Transverse colon (tissue), 4 donors: ENCODE results near the gene NEDD4L. TPM values are rescaled to one million over a fixed set of nuclear protein-coding genes. Genes with fewer than 3 reads are reported as not detected.
"Not testable (repeated sequence)": the region's sequence is repeated elsewhere in the genome, so short reads cannot be mapped to it uniquely, and the experiment has no call there.

Experiments
- DNase-seq: peaks from one replicate; pipeline ENCODE4 v3.0.0-alpha.2; 2019
- H3K27ac ChIP-seq, 4 donors: fragments of 200-600 bp; sonication (generic); 2 replicates each; pipeline ENCODE4 v1.5.1; 2016 to 2018; ENCODE audit warnings: inconsistent platforms in 4 of 4
- H3K27me3 ChIP-seq: fragments of 200-600 bp; sonication (generic); 2 replicates; pipeline ENCODE4 v1.5.1; 2017; ENCODE audit warnings: inconsistent platforms
- H3K36me3 ChIP-seq, 4 donors: fragments of 200-600 bp; sonication (generic); 2 replicates each; pipeline ENCODE4 v1.5.1; 2017 to 2019; ENCODE audit warnings: inconsistent platforms in 4 of 4
- H3K4me1 ChIP-seq, 4 donors: fragments of 200-600 bp; sonication (generic); 2 replicates each; pipeline ENCODE4 v1.5.1; 2017 to 2020; ENCODE audit warnings: inconsistent platforms in 4 of 4
- H3K4me3 ChIP-seq, 4 donors: fragments of 200-600 bp; sonication (generic); 1 replicate in 1 of 4; 2 replicates in 3 of 4; pipeline versions ENCODE4 v1.5.1 to v1.6.1; 2017 to 2019; ENCODE audit warnings: inconsistent platforms in 4 of 4
- H3K9me3 ChIP-seq, 2 donors: fragments of 200-600 bp; sonication (generic); 2 replicates each; pipeline ENCODE4 v1.5.1; 2017 to 2019; ENCODE audit warnings: inconsistent platforms in 2 of 2
- CTCF ChIP-seq, 5 experiments: fragments of 200-600 bp in 3 of 5; fragments of 450-650 bp in 2 of 5; sonication (generic) in 3 of 5; IDR thresholded peaks; 1 replicate in 2 of 5; 2 replicates in 3 of 5; pipeline ENCODE4 v1.5.1; 2016 to 2017; ENCODE audit warnings: antibody characterized with exemption in 5 of 5, inconsistent platforms in 3 of 5, mild to moderate bottlenecking in 2 of 5, moderate library complexity in 1 of 5
- EP300 ChIP-seq: sonication (generic); formaldehyde crosslinking; IDR thresholded peaks from one replicate; pipeline ENCODE4 v1.6.1; 2017; ENCODE audit warnings: antibody characterized with exemption, low read depth
- POLR2A ChIP-seq: fragments of 450-650 bp; IDR thresholded peaks from one replicate; pipeline ENCODE4 v1.6.1; 2016; ENCODE audit warnings: antibody characterized with exemption, mild to moderate bottlenecking, moderate library complexity
- POLR2AphosphoS5 ChIP-seq, 3 donors: sonication (generic); formaldehyde crosslinking; IDR thresholded peaks; one replicate each; pipeline ENCODE4 v1.6.1; 2016; ENCODE audit warnings: antibody characterized with exemption in 3 of 3
- WGBS, 2 donors: methylation state at CpG; one replicate each; pipeline ENCODE4 v1.1.5; 2018; ENCODE audit warnings: low coverage in 1 of 2; 5-methylcytosine and 5-hydroxymethylcytosine counted together
- in situ Hi-C, 4 donors: fragments of 200-750 bp; cut with MboI; loops; one replicate each; pipeline versions ENCODE4 v1.15.0 to v1.15.1; 2017; ENCODE audit warnings: low sequenced_read_pairs in 3 of 4, low pct_ligation_motif_present in 1 of 4, low pct_unique_long_range_greater_than_20kb in 1 of 4
- intact Hi-C: fragments of 100-400 bp; cut with DNase I; formaldehyde crosslinking; loops from one replicate; pipeline ENCODE4 v1.15.1; 2023; ENCODE audit warnings: low total_unique reads
- total RNA-seq, 4 donors: library from RNA; depleted of rRNA; stranded (reverse); fragments of >200 nt; gene quantifications; one replicate each; pipeline ENCODE4 v1.1.0, GENCODE V29; 2016

Gene NEDD4L
- total RNA-seq, 4 donors from 2014 or later = 217 to 773 (median 305) TPM

- in situ Hi-C loops (no loop called here), intact Hi-C loops (no loop called here)
- DNase-seq = no peak
- Histone ChIP-seq H3K36me3 (peaks cover 0 to 35% (median 16%) of the 10 kb centered on the region in 4 donors), H3K9me3 (no peaks in the 10 kb centered on the region), H3K27me3 (no peaks in the 10 kb centered on the region), H3K27ac (no peak overlapping the region), H3K4me1 (no peaks in the 10 kb centered on the region), H3K4me3 (no peak overlapping the region)
- TF ChIP-seq CTCF (IDR thresholded peaks at IDR 0.05) = no peak
- TF ChIP-seq POLR2A = no peak
- TF ChIP-seq EP300 = no peak
- TF ChIP-seq POLR2AphosphoS5 (IDR thresholded peaks at IDR 0.05) = no peak
- WGBS, 2 donors = 90 to 97% methylated on average over 4 to 5 of the region's 5 CpGs
Observed at GRCh38 chr18:58373481-58373880, 329.5 kb downstream of the NEDD4L start.

GRCh38 chr18:58375051-58375450, 331.0 kb downstream of the NEDD4L start:
- no peak for DNase-seq
- Histone ChIP-seq H3K27ac (no peak overlapping the region), H3K4me1 (no peaks in the 10 kb centered on the region), H3K4me3 (no peak overlapping the region), H3K27me3 (no peaks in the 10 kb centered on the region), H3K9me3 (no peaks in the 10 kb centered on the region), H3K36me3 (peaks cover 0 to 35% (median 16%) of the 10 kb centered on the region in 4 donors)
- in situ Hi-C loops (loop anchor here in 1 of 4 donors (25.0 kb wide), 1 partner anchor 687 kb away; no protein-coding TSS in a partner anchor), intact Hi-C loops (no loop called here)
- 96 to 97% methylated on average over 5 to 8 of the region's 8 CpGs for WGBS, 2 donors
- TF ChIP-seq EP300 (no peak), CTCF (IDR thresholded peaks at IDR 0.05) (no peak), POLR2A (no peak), POLR2AphosphoS5 (IDR thresholded peaks at IDR 0.05) (no peak)

- TF ChIP-seq EP300 = no peak
- no peak for TF ChIP-seq POLR2A
- no peak for TF ChIP-seq CTCF (IDR thresholded peaks at IDR 0.05)
- no peak for TF ChIP-seq POLR2AphosphoS5 (IDR thresholded peaks at IDR 0.05)
- WGBS, 2 donors = 76 to 87% methylated on average over 8 to 28 of the region's 28 CpGs
- DNase-seq = no peak
- Histone ChIP-seq H3K27me3 (no peaks in the 10 kb centered on the region), H3K4me3 (no peak overlapping the region), H3K9me3 (no peaks in the 10 kb centered on the region), H3K4me1 (no peaks in the 10 kb centered on the region), H3K27ac (no peak overlapping the region), H3K36me3 (peaks cover 0 to 23% (median 8%) of the 10 kb centered on the region in 4 donors)
- in situ Hi-C loops (loop anchor here in 1 of 4 donors (25.0 kb wide), 1 partner anchor 684 kb away; no protein-coding TSS in a partner anchor), intact Hi-C loops (no loop called here)
Observed at GRCh38 chr18:58378411-58379379, 334.7 kb downstream of the NEDD4L start.

- DNase-seq = no peak
- 94% methylated on average over 15 of the region's 15 CpGs; no CpG with 5 or more reads in 1 of the 2 donors for WGBS, 2 donors
Observed at GRCh38 chr18:58379443-58379842, 335.4 kb downstream of the NEDD4L start.

GRCh38 chr18:58380113-58380512, 336.1 kb downstream of the NEDD4L start:
- 93 to 100% methylated on average over 1 to 4 of the region's 4 CpGs for WGBS, 2 donors
- H3K4me1 ChIP-seq = not testable (repeated sequence)
- in situ Hi-C loops = loop anchor here in 1 of 4 donors (25.0 kb wide), 1 partner anchor 682 kb away; no protein-coding TSS in a partner anchor

More at GRCh38 chr18:58379443-58379842, 335.4 kb downstream of the NEDD4L start:
- no peaks in the 10 kb centered on the region for H3K9me3 ChIP-seq
- intact Hi-C loops = no loop called here
- no peak for TF ChIP-seq CTCF (IDR thresholded peaks at IDR 0.05)
- no peak for TF ChIP-seq EP300
- TF ChIP-seq POLR2A = no peak
- TF ChIP-seq POLR2AphosphoS5 (IDR thresholded peaks at IDR 0.05) = no peak
- H3K27ac ChIP-seq = no peak overlapping the region
- H3K36me3 ChIP-seq = peaks cover 0 to 21% (median 7%) of the 10 kb centered on the region in 4 donors
- H3K4me3 ChIP-seq = no peak overlapping the region
- in situ Hi-C loops = loop anchor here in 1 of 4 donors (25.0 kb wide), 1 partner anchor 683 kb away; no protein-coding TSS in a partner anchor
- no peaks in the 10 kb centered on the region for H3K27me3 ChIP-seq
- H3K4me1 ChIP-seq = no peaks in the 10 kb centered on the region

More at GRCh38 chr18:58380113-58380512, 336.1 kb downstream of the NEDD4L start:
- intact Hi-C loops, H3K27me3 ChIP-seq, H3K4me3 ChIP-seq, H3K9me3 ChIP-seq, H3K27ac ChIP-seq, DNase-seq: not testable (repeated sequence)
- H3K36me3 ChIP-seq = peaks cover 0 to 18% (median 5%) of the 10 kb centered on the region in 4 donors
